IMR-90 (cell line): ENCODE data around the gene MIPEP. TPM values are rescaled to one million over a fixed set of nuclear protein-coding genes. Genes with fewer than 3 reads are reported as not detected.

Experiments used
- ATAC-seq: fragments of 200-7000 bp; cut with Tn5 transposase; 2 replicates; pipeline ENCODE4 v1.9.1; 2020; ENCODE audit warnings: low read depth, mild to moderate bottlenecking, moderate library complexity
- BruUV-seq: library from RNA; stranded (reverse); fragments of 400-500 nt; replicated peaks from 2 replicates; lab custom pipeline; 2021; lab: Mats Ljungman, UMichigan
- CTCF ChIA-PET: fragments of 300-600 bp; formaldehyde crosslinking; extraction: SDS; loops from one replicate; lab custom pipeline; 2021; ENCODE audit warnings: antibody characterized with exemption; lab: Yijun Ruan, JAX
- POLR2A ChIA-PET: fragments of 300-600 bp; sonication (Branson Sonifier 250); formaldehyde crosslinking; loops from one replicate; lab custom pipeline; 2022; ENCODE audit warnings: antibody characterized with exemption; ENCODE audit not compliant: unreplicated experiment; lab: Charles Lee
- DNase-seq: peaks from one replicate; pipeline ENCODE4 v3.0.0; 2013
- H2AFZ ChIP-seq: replicated peaks from 2 replicates; pipeline ENCODE3; 2013; ENCODE audit warnings: low read length, mild to moderate bottlenecking; ENCODE audit not compliant: poor library complexity
- H2AK5ac ChIP-seq: 2 replicates; pipeline ENCODE4 v1.6.1; 2013; ENCODE audit warnings: low read depth, low read length, inconsistent platforms
- H2AK9ac ChIP-seq: replicated peaks from 2 replicates; pipeline ENCODE3; 2013; ENCODE audit warnings: mild to moderate bottlenecking, low read depth, low read length, moderate library complexity; ENCODE audit not compliant: poor library complexity
- H2BK120ac ChIP-seq: 2 replicates; pipeline ENCODE4 v1.6.1; 2013; ENCODE audit warnings: low read depth, low read length, inconsistent platforms
- H2BK15ac ChIP-seq: 3 replicates; pipeline ENCODE4 v1.6.1; 2013; ENCODE audit warnings: low read depth, low read length, inconsistent platforms
- H2BK20ac ChIP-seq: 2 replicates; pipeline ENCODE4 v1.6.1; 2013; ENCODE audit warnings: low read depth, mild to moderate bottlenecking, inconsistent platforms, low read length, moderate library complexity
- H2BK5ac ChIP-seq: 2 replicates; pipeline ENCODE4 v1.6.1; 2013; ENCODE audit warnings: mild to moderate bottlenecking, low read depth, low read length, inconsistent platforms; ENCODE audit not compliant: poor library complexity, severe bottlenecking
- H3K14ac ChIP-seq: replicated peaks from 2 replicates; pipeline ENCODE4 v1.6.1; 2013; ENCODE audit warnings: low read depth, low read length, inconsistent platforms
- H3K18ac ChIP-seq: 2 replicates; pipeline ENCODE4 v1.6.1; 2013; ENCODE audit warnings: low read depth, low read length, control low read depth
- H3K23ac ChIP-seq: 2 replicates; pipeline ENCODE4 v1.6.1; 2013; ENCODE audit warnings: low read depth, low read length, inconsistent platforms
- H3K27ac ChIP-seq: 2 replicates; pipeline ENCODE4 v1.5.1; 2013; ENCODE audit warnings: mild to moderate bottlenecking, control low read depth, low read length; ENCODE audit not compliant: insufficient read depth
- H3K27me3 ChIP-seq: 2 replicates; pipeline ENCODE4 v1.6.1; 2013; ENCODE audit warnings: low read length; ENCODE audit not compliant: control insufficient read depth, insufficient read depth
- H3K36me3 ChIP-seq: 2 replicates; pipeline ENCODE4 v1.6.1; 2013; ENCODE audit warnings: low read length, mixed read lengths; ENCODE audit not compliant: control insufficient read depth, insufficient read depth
- H3K4ac ChIP-seq: 2 replicates; pipeline ENCODE4 v1.6.1; 2013; ENCODE audit warnings: low read depth, low read length, inconsistent platforms
- H3K4me1 ChIP-seq: 2 replicates; pipeline ENCODE4 v1.6.1; 2013; ENCODE audit warnings: low read length, mixed read lengths; ENCODE audit not compliant: control insufficient read depth, insufficient read depth
- H3K4me2 ChIP-seq: 2 replicates; pipeline ENCODE4 v1.6.1; 2013; ENCODE audit warnings: low read depth, mild to moderate bottlenecking, control low read depth, low read length, moderate library complexity
- H3K4me3 ChIP-seq: 2 replicates; pipeline ENCODE4 v1.5.1; 2013; ENCODE audit warnings: low read depth, mild to moderate bottlenecking, control low read depth, low read length, moderate library complexity; ENCODE audit not compliant: insufficient read depth
- H3K56ac ChIP-seq: 2 replicates; pipeline ENCODE4 v1.6.1; 2013; ENCODE audit warnings: low read length, inconsistent platforms; ENCODE audit not compliant: insufficient read depth; ENCODE audit errors: extremely low read depth
- H3K79me1 ChIP-seq, 2 experiments: 2 replicates each; pipeline ENCODE4 v1.6.1; 2013; ENCODE audit warnings: low read length in 2 of 2, inconsistent platforms in 1 of 2, low read depth in 1 of 2
- H3K9ac ChIP-seq: 2 replicates; pipeline ENCODE4 v1.6.1; 2013; ENCODE audit warnings: low read depth, low read length, control low read depth
- H3K9me1 ChIP-seq: 2 replicates; pipeline ENCODE4 v1.6.1; 2013; ENCODE audit warnings: low read length, inconsistent platforms; ENCODE audit not compliant: insufficient read depth
- H3K9me3 ChIP-seq: 2 replicates; pipeline ENCODE4 v1.6.1; 2013; ENCODE audit warnings: low read length; ENCODE audit not compliant: control insufficient read depth, insufficient read depth
- H4K20me1 ChIP-seq: 2 replicates; pipeline ENCODE4 v1.6.1; 2013; ENCODE audit warnings: low read length, inconsistent platforms; ENCODE audit not compliant: insufficient read depth
- H4K5ac ChIP-seq: 2 replicates; pipeline ENCODE4 v1.6.1; 2013; ENCODE audit warnings: mild to moderate bottlenecking, low read depth, low read length, control low read depth
- H4K8ac ChIP-seq, 2 experiments: 2 replicates each; pipeline ENCODE4 v1.6.1; 2013; ENCODE audit warnings: low read depth in 2 of 2, low read length in 2 of 2, control low read depth in 1 of 2, inconsistent platforms in 1 of 2
- H4K91ac ChIP-seq: 2 replicates; pipeline ENCODE4 v1.6.1; 2013; ENCODE audit warnings: low read depth, low read length, inconsistent platforms; ENCODE audit not compliant: insufficient read depth
- CEBPB ChIP-seq: IDR thresholded peaks from 2 replicates; pipeline ENCODE4 v1.6.1; 2012; ENCODE audit warnings: low read depth, low read length, improper control_type of control experiment
- CTCF ChIP-seq: conservative IDR thresholded peaks from 2 replicates; pipeline ENCODE4 v1.5.1; 2012; ENCODE audit warnings: mild to moderate bottlenecking, low read depth, low read length, improper control_type of control experiment
- NFE2L2 ChIP-seq: fragments of 150-350 bp; IDR thresholded peaks from 2 replicates; pipeline ENCODE4 v1.6.1; 2016; ENCODE audit warnings: low read depth, mild to moderate bottlenecking, low read length
- RAD21 ChIP-seq: IDR thresholded peaks from 2 replicates; pipeline ENCODE4 v1.6.1; 2012; ENCODE audit warnings: low read length, improper control_type of control experiment
- RCOR1 ChIP-seq: IDR thresholded peaks from 2 replicates; pipeline ENCODE4 v1.6.1; 2012; ENCODE audit warnings: mild to moderate bottlenecking, low read length, improper control_type of control experiment; ENCODE audit not compliant: insufficient replicate concordance
- USF2 ChIP-seq: fragments of 150-350 bp; IDR thresholded peaks from 2 replicates; pipeline ENCODE4 v1.6.1; 2017; ENCODE audit warnings: mild to moderate bottlenecking, antibody characterized with exemption, low read length, low read depth
- WGBS, 2 experiments: methylation state at CpG; one replicate each; pipeline versions ENCODE4 v1.1.5 to v1.1.7; 2013; ENCODE audit warnings: missing lambda C conversion rate in 2 of 2; ENCODE audit not compliant: insufficient read length in 1 of 2; ENCODE audit errors: extremely low coverage in 2 of 2; 5-methylcytosine and 5-hydroxymethylcytosine counted together
- dilution Hi-C: fragments of 300-500 bp; cut with HindIII; formaldehyde crosslinking; loops from one replicate; pipeline ENCODE4 v1.14.3; 2018; ENCODE audit warnings: low sequenced_read_pairs; ENCODE audit not compliant: unreplicated experiment
- in situ Hi-C: fragments of 300-500 bp; cut with MboI; formaldehyde crosslinking; loops from 3 replicates; pipeline ENCODE4 v1.14.3; 2019; ENCODE audit warnings: low sequenced_read_pairs, inconsistent platforms, mixed read lengths
- intact Hi-C: fragments of 100-400 bp; cut with micrococcal nuclease; formaldehyde crosslinking; loops from 2 replicates; pipeline ENCODE4 v1.10.0; 2022
- polyA plus RNA-seq, 3 experiments: library from polyadenylated mRNA; depleted of rRNA; stranded (reverse); fragments of >200 nt; gene quantifications; 2 replicates each; pipeline ENCODE4 v1.2.3, GENCODE V29; 2012; ENCODE audit warnings: low replicate concordance in 1 of 3
- total RNA-seq: library from RNA; depleted of rRNA; stranded (reverse); fragments of >200 nt; gene quantifications from 2 replicates; pipeline ENCODE4 v1.2.3, GENCODE V29; 2012

The MIPEP gene
- total and polyA plus RNA-seq, 2 of the 4 experiments (the other 2 are of a cell fraction) = 15.0 to 21.5 TPM

- no peaks in the 10 kb centered on the region for H4K20me1 ChIP-seq
- H3K36me3 ChIP-seq = peaks cover 11% of the 10 kb centered on the region; the same call in 1 of the 2 replicates
- in situ Hi-C loops (no loop called here), dilution Hi-C loops (no loop called here), intact Hi-C loops (loop anchor here (5.0 to 10.0 kb wide), 2 partner anchors 70 to 423 kb away; no protein-coding TSS in a partner anchor)
- no peaks in the 10 kb centered on the region for H3K27me3 ChIP-seq
- H2AK5ac ChIP-seq = peak overlapping the region; percentile 96
- H3K18ac ChIP-seq = peak overlapping the region; percentile 70
- peak overlapping the region; percentile 47 for H3K4ac ChIP-seq
- H3K27ac ChIP-seq = peak overlapping the region; percentile 77; the same call in 1 of the 2 replicates
- TF ChIP-seq RAD21 (no peak), CEBPB (no peak), RCOR1 (no peak), NFE2L2 (no peak), USF2 (no peak), CTCF (no peak)
- ChIA-PET CTCF (no interaction called here), POLR2A (no interaction called here)
- H4K91ac ChIP-seq = peak overlapping the region; percentile 76
- H3K4me2 ChIP-seq = no peak overlapping the region
- ATAC-seq = no peak
- peaks cover 12% of the 10 kb centered on the region for H3K9me1 ChIP-seq
- peak overlapping the region; percentile 69 for H2BK120ac ChIP-seq
- H3K56ac ChIP-seq = no peak overlapping the region
- H3K14ac ChIP-seq = peak overlapping the region; percentile 65
- H3K23ac ChIP-seq = no peak overlapping the region; the same call in 1 of the 2 replicates
- H2AFZ ChIP-seq = no peak overlapping the region
- peaks cover 5% of the 10 kb centered on the region for H3K9me3 ChIP-seq
- peak overlapping the region; percentile 96 for H2BK20ac ChIP-seq
- no TSS peak for BruUV-seq
- 100% methylated on average over 1 of the region's 5 CpGs; no CpG with 5 or more reads in 1 of the 2 experiments for WGBS, 2 experiments
- H2BK15ac ChIP-seq = peak overlapping the region; percentile 91
- H4K8ac ChIP-seq = peak overlapping the region in 1 of 2 experiments; percentile 86; a peak in 2 of 4 replicates
- H3K4me3 ChIP-seq = no peak overlapping the region
- H3K79me1 ChIP-seq = peaks cover 0 to 5% of the 10 kb centered on the region in 2 experiments; a peak in 2 of 4 replicates
- no peak overlapping the region for H3K9ac ChIP-seq
- DNase-seq = no peak
- peak overlapping the region; percentile 76 for H2BK5ac ChIP-seq
- peaks cover 19% of the 10 kb centered on the region for H3K4me1 ChIP-seq
- peak overlapping the region; percentile 66 for H4K5ac ChIP-seq
- peak overlapping the region; percentile 5 for H2AK9ac ChIP-seq
Measured at GRCh38 chr13:23797276-23797903, 91.8 kb downstream of the MIPEP start.
